ENCODE data around the gene CCDC12.

DNA sequence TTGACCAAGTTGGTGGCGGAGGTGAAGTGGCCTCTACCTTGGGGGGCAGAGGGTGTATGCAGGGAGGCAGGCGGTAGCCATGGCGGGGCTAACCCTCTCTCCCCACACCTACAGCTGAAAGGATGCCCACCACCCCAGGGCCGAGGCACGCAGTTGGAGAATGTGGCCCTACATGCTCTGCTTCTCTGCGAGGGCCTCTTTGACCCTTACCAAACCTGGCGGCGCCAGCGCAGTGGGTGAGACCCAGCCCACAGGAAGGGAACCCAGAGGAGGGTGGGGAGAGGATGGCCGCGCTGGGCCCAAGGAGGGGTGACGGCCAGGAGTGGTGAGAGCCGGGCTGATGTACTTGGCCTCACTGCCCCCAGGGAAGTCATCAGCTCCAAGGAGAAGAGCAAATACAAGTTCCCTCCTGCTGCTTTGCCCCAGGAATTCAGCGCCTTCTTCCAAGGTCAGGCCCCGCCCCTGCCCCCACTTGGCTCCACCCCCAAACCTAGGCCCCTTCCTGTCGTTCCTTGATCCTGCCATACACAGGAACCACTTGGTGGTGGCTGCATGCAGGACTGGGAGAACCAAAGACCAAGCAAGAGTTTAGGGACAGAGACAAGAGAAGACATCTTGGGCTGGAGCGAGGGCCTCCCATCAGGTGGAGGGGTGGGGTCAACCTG lies 12.7 kb upstream of the CCDC12 start:
- no peak for TF ChIP-seq SPI1 (IDR thresholded peaks at IDR 0.05; ENCODE audit: borderline replicate concordance, low read depth, low read length)
- TF ChIP-seq EWSR1 (IDR thresholded peaks at IDR 0.05; ENCODE audit: borderline replicate concordance, low read depth, partially characterized antibody) = no peak
- TF ChIP-seq ILF3 (IDR thresholded peaks at IDR 0.05; ENCODE audit: borderline replicate concordance) = no peak
- TF ChIP-seq, protein P1, sequence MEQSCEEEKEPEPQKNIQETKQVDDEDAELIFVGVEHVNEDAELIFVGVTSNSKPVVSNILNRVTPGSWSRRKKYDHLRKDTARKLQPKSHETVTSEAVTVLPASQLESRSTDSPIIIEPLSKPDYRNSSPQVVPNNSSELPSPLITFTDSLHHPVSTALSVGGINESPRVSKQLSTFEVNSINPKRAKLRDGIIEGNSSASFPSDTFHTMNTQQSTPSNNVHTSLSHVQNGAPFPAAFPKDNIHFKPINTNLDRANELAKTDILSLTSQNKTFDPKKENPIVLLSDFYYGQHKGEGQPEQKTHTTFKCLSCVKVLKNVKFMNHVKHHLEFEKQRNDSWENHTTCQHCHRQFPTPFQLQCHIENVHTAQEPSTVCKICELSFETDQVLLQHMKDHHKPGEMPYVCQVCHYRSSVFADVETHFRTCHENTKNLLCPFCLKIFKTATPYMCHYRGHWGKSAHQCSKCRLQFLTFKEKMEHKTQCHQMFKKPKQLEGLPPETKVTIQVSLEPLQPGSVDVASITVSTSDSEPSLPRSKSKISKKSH (CRISPR knock-in tag; IDR thresholded peaks at IDR 0.05) = no peak
- no peak for TF ChIP-seq GABPA (tag; conservative IDR thresholded peaks at IDR 0.05; ENCODE audit: low read depth)
- TF ChIP-seq ETV5 (CRISPR knock-in tag; IDR thresholded peaks at IDR 0.05; ENCODE audit: low read depth) = no peak
- TF ChIP-seq, protein P2, sequence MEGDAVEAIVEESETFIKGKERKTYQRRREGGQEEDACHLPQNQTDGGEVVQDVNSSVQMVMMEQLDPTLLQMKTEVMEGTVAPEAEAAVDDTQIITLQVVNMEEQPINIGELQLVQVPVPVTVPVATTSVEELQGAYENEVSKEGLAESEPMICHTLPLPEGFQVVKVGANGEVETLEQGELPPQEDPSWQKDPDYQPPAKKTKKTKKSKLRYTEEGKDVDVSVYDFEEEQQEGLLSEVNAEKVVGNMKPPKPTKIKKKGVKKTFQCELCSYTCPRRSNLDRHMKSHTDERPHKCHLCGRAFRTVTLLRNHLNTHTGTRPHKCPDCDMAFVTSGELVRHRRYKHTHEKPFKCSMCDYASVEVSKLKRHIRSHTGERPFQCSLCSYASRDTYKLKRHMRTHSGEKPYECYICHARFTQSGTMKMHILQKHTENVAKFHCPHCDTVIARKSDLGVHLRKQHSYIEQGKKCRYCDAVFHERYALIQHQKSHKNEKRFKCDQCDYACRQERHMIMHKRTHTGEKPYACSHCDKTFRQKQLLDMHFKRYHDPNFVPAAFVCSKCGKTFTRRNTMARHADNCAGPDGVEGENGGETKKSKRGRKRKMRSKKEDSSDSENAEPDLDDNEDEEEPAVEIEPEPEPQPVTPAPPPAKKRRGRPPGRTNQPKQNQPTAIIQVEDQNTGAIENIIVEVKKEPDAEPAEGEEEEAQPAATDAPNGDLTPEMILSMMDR (IDR thresholded peaks at IDR 0.05 in 2 of 3, conservative IDR thresholded peaks at IDR 0.05 in 1 of 3; ENCODE audit: insufficient read depth in 2 of 3, low read depth in 1 of 3, low read length in 3 of 3) = no peak
- no peak for TF ChIP-seq TAF1 (IDR thresholded peaks at IDR 0.05; ENCODE audit: control insufficient read depth, extremely low read depth, insufficient read depth, low read length, severe bottlenecking)
- TF ChIP-seq NFIX (CRISPR knock-in tag; IDR thresholded peaks at IDR 0.05; ENCODE audit: low read depth) = no peak
- TF ChIP-seq YY1 (IDR thresholded peaks at IDR 0.05; ENCODE audit: borderline replicate concordance in 1 of 3, control insufficient read depth in 1 of 3, extremely low read depth in 1 of 3, insufficient read depth in 3 of 3, insufficient read length in 1 of 3, insufficient replicate concordance in 2 of 3, low read depth in 1 of 3, low read length in 2 of 3) = no peak
- TF ChIP-seq ZNF76 (CRISPR knock-in tag; IDR thresholded peaks at IDR 0.05; ENCODE audit: borderline replicate concordance) = no peak
- TF ChIP-seq ZFX (CRISPR knock-in tag; IDR thresholded peaks at IDR 0.05) = no peak
- no peak for TF ChIP-seq ZNF146 (CRISPR knock-in tag; IDR thresholded peaks at IDR 0.05; ENCODE audit: unreplicated experiment)
- no peak for TF ChIP-seq BMI1 (IDR thresholded peaks at IDR 0.05; ENCODE audit: low read length)
